GM19438 (cell line): ENCODE measurements around the gene AUTS2.

Source experiments
- ATAC-seq: cut with Tn5 transposase; IDR thresholded peaks from one replicate; pipeline ENCODE4 v1.9.1; 2021; ENCODE audit warnings: low read depth; ENCODE audit not compliant: unreplicated experiment

The AUTS2 gene

GRCh38 chr7:70189776-70190175, 591.5 kb downstream of the AUTS2 start:
- ATAC-seq, result no peak

- no peak for ATAC-seq
Measured at GRCh38 chr7:70190281-70190680, 592.0 kb downstream of the AUTS2 start.

GRCh38 chr7:70193514-70193913, 595.2 kb downstream of the AUTS2 start:
- no peak for ATAC-seq

GRCh38 chr7:70208236-70209063, 610.2 kb downstream of the AUTS2 start:
- no peak for ATAC-seq

- no peak for ATAC-seq
Measured at GRCh38 chr7:70210200-70210935, 612.1 kb downstream of the AUTS2 start.

- no peak for ATAC-seq
Measured at GRCh38 chr7:70210936-70211310, 612.6 kb downstream of the AUTS2 start.

- ATAC-seq, result no peak
Measured at GRCh38 chr7:70212281-70212680, 614.0 kb downstream of the AUTS2 start.

- ATAC-seq, result no peak
Measured at GRCh38 chr7:70214071-70214470, 615.8 kb downstream of the AUTS2 start.

- no peak for ATAC-seq
Measured at GRCh38 chr7:70215491-70215890, 617.2 kb downstream of the AUTS2 start.

- no peak for ATAC-seq
Measured at GRCh38 chr7:70217571-70217970, 619.3 kb downstream of the AUTS2 start.

- ATAC-seq, result no peak
Measured at GRCh38 chr7:70218006-70218405, 619.7 kb downstream of the AUTS2 start.

- ATAC-seq, result no peak
Measured at GRCh38 chr7:70219061-70219460, 620.8 kb downstream of the AUTS2 start.

- ATAC-seq, result no peak
Measured at GRCh38 chr7:70229242-70229641, 631.0 kb downstream of the AUTS2 start.

- no peak for ATAC-seq
Measured at GRCh38 chr7:70230761-70231160, 632.5 kb downstream of the AUTS2 start.

GRCh38 chr7:70233776-70234175, 635.5 kb downstream of the AUTS2 start:
- no peak for ATAC-seq

GRCh38 chr7:70237256-70237655, 639.0 kb downstream of the AUTS2 start:
- ATAC-seq, result no peak

- peak; percentile 100 for ATAC-seq
Measured at GRCh38 chr7:70237831-70238575, 639.7 kb downstream of the AUTS2 start.

- no peak for ATAC-seq
Measured at GRCh38 chr7:70239918-70240317, 641.6 kb downstream of the AUTS2 start.

GRCh38 chr7:70240873-70241272, 642.6 kb downstream of the AUTS2 start:
- no peak for ATAC-seq

- ATAC-seq, result no peak
Measured at GRCh38 chr7:70241536-70242175, 643.4 kb downstream of the AUTS2 start.

GRCh38 chr7:70242826-70243225, 644.6 kb downstream of the AUTS2 start:
- no peak for ATAC-seq
